GM10847 (cell line): Measurements from ENCODE around the gene HYI.

ENCODE experiments used
- POLR2A ChIP-seq: IDR thresholded peaks from 2 replicates; pipeline ENCODE4 v1.6.1; 2011; ENCODE audit not compliant: insufficient read length; ENCODE audit errors: extremely low read depth

The HYI gene

DNA sequence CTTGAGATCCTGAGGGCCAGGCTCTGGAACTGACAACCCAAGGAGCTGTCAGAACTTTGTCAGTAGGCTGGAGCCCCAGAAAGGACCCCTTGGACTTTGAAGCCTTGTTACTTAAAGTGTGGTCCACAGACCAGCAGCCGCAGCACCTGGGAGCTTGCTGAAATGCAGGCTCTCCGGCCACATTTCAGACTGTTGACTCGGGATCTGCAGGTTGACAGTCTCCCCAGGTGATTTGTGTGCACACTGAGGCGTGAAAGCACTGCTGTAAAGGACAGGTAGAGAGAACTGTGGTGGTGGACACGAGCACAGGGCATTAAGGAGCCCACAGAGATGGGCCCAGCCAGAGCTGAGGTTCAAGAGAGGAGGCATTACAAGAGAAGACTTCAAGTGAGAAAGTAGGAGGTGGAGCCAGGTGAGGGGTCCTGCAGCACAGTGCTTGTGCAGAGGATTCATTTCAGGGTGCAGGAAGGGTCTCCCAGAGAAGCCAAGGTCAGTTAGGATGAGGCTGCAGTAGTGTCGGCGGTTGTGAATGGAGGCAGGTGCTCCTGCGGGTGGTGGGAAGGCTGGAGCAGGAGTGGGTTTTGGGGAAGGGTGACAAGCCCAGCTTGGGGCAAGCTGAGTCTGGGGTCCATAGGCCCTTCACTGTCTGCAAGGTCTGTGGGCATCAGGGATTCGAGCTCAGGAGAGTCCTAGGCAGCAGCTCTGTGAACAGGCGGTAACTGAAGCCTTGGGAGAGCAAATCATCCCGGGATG lies 4.6 kb downstream of the HYI start:
- no peak for TF ChIP-seq POLR2A

GRCh38 chr1:43447891-43448708 lies 5.6 kb downstream of the HYI start:
- TF ChIP-seq POLR2A: no peak

DNA sequence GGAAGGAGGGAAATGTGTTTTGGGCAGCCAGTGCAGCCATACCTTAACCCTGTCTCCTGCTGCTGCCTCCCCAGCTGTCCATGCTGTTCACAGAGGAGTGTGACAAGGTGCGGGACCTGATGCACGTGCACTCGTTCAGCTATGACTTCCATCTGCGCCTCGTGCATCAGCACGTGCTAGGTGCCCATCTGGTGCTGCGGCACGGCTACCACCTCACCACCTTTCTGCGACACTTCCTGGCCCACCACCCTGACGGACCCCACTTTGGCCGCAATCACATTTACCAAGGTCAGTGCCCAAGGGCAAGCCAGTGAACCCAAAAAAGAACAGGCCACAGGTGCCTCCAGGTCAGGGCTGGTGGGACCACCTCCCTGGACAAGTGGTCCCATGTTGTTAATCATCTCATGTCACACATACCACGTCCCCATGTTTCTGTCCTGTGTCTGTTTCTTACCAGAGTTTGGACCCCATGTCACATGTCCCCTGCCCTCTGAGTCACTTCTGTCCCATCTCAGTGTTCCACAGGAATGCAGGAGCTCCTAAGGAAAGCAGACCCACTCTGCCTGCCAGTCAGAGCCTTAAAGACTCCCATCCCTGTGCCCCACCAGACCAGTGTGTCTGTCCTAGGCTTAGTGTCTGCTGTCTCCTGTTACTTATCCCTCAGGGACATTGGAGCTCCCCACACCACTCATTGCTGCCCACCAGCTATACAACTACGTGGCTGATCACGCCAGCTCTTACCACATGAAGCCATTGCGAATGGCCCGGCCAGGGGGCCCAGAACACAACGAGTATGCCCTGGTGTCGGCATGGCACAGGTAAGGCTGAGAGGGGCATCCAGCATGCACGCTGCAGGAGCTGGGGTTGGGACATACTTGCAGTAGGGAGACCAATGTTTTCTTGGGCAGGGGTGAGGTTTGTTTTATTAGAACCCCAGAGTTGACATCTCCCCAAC lies 6.6 kb downstream of the HYI start:
- TF ChIP-seq POLR2A: no peak

DNA sequence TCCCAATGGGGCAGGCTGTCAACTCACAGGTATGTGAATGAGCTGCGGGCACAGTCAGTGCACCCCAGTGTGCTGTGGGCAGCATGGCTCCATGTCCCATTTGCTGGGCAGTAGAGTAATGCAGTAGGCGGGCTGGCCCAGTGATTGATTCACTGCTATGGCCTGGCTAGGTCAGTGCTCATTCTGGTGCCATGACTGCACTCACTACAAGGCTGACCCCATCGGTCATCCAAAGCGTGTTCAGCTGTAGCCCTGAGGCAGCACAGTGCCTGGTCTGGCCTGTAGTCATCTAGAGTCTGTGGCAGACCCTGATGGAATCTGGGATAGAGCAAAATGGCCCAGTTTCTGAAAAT lies 7.4 kb downstream of the HYI start:
- TF ChIP-seq POLR2A: no peak

- no peak for TF ChIP-seq POLR2A
Observed at GRCh38 chr1:43445606-43446387, 7.9 kb downstream of the HYI start.

- TF ChIP-seq POLR2A: no peak
Observed at GRCh38 chr1:43444836-43445235, 8.9 kb downstream of the HYI start.

- no peak for TF ChIP-seq POLR2A
Observed at GRCh38 chr1:43444151-43444828, 9.4 kb downstream of the HYI start.

DNA sequence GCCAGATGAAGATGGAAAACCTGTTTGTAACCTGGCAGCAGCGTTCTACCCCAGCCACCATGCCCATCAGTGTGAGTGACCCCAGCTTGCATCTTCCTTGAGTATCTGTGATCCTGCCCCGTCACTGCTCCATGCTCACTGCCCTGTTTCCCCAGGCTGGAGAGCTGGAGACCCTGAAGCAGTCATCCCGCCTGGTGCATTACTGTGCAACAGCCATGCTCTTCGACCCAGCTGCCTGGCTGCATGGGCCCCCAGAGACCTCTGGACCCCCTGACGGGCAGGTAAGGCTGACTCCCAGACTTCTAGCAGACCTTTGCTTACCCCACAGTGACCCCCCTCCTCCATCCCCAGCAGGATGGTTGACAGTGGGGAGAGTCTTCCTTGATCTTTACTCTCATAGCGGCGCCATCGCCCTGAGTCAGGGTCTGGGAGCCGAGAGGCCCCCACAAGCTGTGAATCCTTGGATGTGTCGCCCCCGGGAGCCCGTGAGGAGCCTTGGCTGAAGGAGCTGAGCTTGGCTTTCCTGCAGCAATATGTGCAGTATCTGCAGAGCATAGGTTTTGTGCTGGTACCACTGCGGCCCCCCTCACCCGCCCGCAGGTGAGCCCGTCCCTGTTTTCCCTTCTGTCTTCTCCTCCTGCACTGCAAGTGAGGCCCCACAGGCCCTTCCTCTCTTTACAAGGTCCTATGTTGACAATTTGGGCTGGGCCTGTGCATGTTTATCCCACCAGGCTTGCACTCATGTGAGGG lies 10.4 kb downstream of the HYI start:
- no peak for TF ChIP-seq POLR2A

GRCh38 chr1:43442756-43443155 lies 11.0 kb downstream of the HYI start:
- TF ChIP-seq POLR2A: no peak

DNA sequence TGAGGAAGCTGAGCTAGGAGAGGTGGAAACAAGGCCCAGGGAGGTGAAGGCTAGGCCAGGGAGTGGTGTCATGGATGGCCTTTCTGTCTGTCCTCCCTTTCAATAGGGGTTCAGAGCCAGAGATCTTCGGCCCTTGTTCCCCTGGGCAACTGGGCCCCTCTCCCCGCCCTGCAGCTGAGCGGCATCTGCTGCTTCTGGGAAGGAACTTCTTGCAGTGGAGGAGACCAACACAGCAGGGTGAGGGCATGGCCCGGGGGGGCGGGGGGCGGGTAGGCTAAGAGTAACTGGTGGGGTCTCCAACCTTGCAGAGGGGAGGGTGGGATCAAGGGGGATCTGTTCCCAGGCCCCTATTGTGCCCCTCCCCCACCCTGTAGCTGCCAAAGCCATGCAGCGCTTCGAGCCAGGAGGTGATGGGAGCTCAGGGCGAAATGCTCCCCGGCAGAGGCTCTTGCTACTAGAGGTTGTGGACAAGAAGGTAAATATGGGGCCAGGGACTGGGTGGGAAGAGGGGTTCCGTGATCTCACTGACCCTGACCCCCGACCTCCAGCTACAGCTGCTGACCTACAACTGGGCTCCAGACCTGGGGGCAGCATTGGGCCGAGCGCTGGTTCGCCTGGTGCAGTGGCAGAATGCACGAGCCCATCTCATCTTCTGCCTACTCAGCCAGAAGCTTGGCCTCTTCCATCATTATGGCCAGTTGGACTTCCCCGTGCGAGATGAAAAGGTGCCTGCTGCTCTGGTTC lies 11.7 kb downstream of the HYI start:
- no peak for TF ChIP-seq POLR2A

DNA sequence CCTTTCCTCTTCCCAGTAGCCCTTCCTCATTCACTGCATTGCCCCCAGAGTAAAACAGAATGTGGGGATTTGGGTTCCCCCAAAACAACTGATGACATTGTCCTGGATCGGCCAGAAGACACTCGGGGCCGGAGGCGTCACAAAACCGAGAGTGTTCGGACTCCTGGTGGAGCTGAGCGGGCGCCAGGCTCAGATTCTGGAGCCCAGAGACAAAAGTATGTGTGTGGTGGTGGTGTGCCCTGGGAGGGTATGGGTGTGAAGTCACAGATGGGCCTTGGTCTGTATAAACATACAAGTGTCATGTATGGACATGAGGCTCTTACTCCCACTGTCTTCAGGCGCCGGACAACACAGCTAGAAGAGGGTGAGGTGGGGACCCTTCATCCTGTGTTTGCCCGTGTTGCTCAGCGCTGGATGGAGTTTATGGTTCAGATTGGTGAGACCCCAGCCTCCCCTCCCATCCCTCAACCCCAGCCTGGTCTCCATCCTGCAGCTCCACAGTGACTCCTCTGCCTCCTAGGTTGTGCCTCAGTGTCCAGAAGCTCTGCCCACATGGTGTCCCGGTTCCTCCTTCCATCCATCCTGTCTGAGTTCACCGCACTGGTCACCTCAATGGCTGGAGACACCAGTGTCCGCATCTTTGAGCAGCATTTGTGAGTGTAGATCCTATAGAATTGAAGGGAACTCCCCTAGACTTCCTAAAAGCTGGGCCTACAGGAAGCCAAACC lies 12.4 kb downstream of the HYI start:
- TF ChIP-seq POLR2A: no peak

DNA sequence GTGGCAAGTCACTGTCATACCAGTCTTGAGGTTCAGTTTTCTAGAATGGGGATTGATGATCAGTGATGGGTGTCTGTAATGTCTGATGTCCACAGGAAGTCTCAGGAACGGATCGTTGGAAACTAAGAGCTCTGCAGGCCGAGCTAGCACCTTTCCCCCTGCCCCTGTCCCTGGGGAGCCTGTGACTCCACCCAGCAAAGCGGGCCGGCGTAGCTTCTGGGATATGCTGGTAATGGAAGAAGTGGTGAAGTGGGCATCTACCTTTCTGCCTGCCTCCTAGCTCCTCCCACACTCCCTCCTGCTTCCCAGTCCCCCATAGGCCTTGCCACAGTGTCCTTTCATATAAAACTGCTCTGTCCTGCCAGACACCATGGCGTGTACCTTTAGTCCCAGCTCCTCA lies 13.4 kb downstream of the HYI start:
- TF ChIP-seq POLR2A: no peak
